Activated CD4-positive, alpha-beta T cell treated with anti-CD3 and anti-CD28 coated beads, Interleukin-2, Interleukin-6, amounts not matched to agents 100 ng/mL and 50 ng/mL, durations not matched to agents 16 hours and 8 hours (primary cell): Measurements from ENCODE around the gene PELI2.

Experiments used
- DNase-seq: peaks from one replicate; pipeline ENCODE4 v3.0.0-alpha.2; 2020

The PELI2 gene

DNA sequence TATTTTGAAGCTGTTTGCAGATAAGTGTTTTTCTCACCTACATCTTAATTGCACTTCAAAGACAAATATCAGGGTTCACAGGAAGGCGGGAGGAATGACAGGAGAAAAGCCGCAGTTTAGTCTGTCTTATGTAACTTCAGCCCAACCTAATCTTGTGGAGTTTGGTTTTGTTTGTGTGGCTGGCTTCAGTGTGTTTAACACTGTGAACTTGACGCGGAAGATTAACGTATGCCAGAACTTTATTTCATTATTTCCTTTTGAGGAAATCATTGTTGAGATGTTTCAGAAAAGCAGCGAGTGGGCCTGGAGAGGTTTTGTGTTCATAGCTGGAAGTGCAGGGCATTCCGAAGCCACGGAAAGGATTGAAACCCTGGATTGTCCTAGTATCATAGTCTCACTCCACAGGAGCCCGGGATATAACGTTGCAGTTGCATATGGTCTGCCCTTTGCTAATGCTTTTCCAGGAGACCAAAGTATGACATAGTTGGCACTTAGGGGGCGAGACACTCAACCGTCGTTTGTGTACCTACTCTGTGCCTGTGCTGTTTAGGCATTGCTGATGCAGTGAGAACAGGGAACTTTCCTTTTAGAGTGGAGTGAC is 2.0 kb downstream of the PELI2 start:
- no peak for DNase-seq

DNA sequence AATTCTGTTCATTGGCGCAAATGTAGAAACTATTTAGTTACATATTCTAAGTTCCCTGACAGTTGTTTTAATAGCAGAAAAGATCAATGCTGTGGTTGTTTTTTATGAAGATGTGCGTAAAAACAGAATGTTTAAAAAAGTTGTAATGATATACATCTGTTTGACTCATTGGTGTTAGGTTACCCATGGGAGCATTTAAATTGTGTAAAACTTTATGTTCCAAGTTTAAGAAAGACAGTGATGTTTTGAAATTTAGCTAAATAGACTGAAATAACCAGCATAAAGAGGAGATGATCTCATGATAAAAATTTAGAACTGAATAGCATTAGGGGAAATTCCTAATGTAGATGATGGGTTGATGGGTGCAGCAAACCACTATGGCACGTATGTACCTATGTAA is 3.6 kb downstream of the PELI2 start:
- no peak for DNase-seq

DNA sequence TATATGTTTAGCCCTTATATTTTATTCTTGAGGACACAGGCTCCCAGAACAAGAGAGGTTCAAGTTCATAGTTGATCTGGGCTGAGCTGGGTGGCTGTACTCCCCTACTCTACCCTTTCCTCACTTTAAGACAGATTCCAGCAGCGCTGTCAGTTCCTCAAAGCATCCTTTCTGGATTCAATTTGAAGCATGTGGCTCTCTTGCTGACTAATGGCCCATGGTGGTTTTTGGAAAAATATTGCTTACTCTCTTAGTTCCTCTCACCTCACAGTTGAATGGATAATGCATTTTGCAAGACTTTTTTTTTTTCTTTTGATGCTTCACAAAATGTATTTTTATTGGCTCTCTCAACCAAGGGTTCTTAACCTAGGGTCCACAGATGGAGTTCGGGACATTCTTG is 4.1 kb downstream of the PELI2 start:
- DNase-seq, result no peak

DNA sequence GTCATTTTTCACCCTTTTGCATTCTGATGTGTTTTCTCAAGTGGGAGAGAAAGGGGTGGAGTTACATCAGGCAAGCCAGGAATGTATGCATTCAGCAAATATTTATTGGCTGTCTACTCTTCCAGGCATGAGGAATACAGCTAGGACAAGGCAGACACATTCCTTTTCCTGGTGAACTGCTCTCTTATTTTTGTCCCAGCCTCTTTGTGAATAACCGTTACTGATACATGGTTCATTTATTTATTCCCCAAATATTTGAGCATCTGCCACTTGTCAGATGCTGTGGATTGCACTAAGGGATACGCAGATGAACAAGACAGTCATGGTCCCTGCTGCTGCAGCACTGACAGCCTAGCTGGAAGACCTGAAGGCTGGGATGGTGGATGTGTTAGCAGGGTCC is 6.1 kb downstream of the PELI2 start:
- DNase-seq, result no peak

DNA sequence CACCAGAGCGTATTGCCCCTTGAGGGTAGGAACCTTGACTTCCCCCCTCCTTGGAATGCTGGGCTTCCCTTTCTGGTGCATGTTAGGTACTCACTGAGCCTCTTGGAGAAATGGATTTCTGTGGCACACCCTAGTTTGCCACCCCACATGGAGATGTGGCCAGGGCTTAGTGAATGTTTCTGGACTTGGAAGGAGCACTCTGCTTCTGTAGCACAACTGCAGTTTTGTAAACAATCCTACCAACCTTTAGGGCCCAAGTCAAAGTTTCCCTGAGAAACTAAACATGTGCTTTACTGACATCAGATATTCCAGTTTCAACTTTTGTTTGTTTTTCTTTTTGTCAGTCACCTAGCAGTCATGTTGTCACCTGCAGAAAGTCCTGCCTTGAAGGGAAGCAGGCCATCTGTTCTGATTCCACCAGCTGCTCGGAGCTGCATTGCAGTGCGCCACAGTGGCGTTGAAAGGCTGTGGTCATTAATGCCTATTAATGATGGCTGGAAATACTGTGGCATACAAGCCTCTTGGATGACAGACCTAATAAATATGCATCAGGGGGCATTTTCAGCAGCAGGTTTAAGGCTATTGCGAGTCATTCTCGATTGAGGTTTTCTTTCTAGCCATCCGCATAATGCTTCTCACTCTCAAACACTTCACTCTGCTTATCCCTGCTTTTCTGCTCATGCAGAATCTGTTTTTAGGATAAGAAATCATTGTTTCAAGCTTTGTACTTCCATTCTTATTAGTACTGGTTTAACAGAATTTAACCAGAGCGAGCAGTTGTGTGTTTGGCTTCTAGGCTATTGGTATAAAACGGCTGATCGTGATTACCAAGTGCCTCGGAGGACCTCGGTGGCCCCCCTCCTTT is 7.8 kb downstream of the PELI2 start:
- no peak for DNase-seq

DNA sequence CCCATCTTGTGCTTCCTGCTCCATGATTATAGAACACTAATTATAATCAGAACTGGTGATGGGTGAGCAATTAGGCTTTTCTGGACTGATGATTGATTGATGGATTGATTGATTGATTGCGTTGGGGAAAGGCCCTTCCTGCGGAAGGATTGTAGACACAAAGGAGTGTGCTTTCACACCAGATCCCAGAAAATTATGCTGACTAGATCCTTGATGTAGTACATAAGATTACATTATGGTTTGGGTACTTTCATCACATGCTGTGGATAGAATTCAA is 8.4 kb downstream of the PELI2 start:
- no peak for DNase-seq

DNA sequence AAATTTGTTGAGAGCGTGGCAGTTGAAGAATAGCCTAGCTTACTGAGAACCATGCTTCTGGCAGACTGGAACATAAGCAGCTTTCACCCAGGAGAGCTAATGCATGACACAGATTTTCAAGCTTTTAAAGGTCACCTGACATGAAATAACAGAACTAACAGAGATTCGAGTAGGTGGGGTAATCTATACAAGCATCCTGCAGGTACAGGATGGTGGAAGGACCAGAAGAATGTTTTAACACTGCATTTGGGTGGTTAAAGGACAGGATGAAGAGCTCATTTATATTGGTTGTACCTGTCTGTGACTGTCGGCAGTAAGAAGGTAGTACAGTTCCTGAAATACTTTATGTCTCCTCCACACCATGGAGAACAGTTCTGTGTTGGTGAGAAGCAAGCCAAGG is 8.9 kb downstream of the PELI2 start:
- DNase-seq, result no peak

DNA sequence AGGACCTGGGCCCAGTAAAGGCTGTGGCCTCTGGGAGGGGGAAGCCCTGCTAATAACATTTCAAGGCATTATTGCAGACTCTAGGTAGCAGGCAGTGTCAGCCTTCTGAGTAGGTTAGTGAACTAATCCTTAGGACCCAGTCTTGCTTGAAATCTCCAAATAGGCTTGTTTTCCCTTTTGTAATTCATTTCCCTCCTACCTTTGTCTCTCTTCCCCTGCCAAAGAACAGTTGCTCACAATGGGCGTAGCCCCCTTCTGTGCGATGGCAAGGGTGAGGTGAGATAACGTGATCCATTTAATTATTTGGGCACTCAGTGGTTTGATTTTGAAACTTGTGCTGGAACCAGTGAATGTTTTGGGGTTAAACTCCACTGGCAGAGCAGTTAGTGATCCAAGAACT is 10.9 kb downstream of the PELI2 start:
- DNase-seq, result no peak

DNA sequence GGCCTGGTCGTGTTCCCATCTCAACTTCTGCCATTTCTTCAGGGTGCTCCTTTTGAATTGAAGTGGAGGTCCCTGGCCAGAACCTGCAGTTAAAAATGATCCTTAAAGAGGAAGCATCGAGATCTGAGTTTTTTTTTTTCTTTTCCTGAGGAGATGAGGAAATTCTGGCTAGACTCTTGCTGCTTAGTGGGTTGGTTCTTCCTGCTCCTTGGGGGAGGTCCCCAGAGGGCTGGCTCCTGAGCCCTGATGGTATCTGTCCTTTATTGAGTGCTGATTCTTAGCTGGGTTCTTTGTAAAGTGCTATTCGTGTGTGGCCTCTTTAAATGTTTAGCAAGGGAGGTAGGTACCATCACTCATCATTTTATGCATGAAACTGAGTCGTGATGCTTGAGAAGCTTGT is 11.7 kb downstream of the PELI2 start:
- no peak for DNase-seq

DNA sequence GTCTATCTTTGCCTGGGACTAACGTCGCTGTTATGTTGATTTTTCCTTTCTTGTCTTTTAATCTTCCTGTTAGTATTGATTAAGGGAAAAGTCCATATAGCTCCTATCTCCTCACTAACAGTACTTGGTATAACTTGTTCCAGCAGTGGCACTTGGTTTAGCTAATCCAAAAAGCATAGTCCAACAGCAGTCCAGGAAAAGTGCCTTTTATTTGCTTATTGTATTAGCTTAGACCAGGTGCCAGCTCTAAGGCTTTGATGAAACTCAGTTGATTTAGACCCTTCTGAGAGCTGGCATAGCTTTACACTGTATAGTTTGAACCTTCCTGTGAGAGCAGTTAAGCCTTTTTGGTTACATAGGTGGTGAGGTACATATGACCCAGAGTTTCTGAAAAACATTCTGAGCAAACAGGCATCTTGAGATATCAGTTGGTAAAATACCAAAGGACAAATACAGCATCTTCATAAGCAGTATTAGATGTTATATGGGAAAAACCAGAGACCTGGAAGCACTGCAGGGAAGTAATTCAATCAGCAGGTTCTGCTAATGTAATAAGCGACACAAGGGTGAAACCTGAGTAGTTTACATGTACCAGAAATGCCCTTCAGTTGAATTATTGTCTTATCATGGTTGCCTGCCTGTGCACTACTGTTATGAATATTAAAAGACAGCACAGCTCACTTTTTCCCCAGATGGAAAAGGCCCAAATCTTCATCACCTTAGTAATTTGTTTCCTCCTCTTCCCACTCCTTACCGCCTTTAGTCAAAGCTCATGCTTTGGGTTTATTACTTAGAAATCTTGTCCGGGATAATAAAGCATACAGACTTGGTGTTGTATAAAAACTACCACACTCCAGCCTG is 13.0 kb downstream of the PELI2 start:
- DNase-seq, result no peak

DNA sequence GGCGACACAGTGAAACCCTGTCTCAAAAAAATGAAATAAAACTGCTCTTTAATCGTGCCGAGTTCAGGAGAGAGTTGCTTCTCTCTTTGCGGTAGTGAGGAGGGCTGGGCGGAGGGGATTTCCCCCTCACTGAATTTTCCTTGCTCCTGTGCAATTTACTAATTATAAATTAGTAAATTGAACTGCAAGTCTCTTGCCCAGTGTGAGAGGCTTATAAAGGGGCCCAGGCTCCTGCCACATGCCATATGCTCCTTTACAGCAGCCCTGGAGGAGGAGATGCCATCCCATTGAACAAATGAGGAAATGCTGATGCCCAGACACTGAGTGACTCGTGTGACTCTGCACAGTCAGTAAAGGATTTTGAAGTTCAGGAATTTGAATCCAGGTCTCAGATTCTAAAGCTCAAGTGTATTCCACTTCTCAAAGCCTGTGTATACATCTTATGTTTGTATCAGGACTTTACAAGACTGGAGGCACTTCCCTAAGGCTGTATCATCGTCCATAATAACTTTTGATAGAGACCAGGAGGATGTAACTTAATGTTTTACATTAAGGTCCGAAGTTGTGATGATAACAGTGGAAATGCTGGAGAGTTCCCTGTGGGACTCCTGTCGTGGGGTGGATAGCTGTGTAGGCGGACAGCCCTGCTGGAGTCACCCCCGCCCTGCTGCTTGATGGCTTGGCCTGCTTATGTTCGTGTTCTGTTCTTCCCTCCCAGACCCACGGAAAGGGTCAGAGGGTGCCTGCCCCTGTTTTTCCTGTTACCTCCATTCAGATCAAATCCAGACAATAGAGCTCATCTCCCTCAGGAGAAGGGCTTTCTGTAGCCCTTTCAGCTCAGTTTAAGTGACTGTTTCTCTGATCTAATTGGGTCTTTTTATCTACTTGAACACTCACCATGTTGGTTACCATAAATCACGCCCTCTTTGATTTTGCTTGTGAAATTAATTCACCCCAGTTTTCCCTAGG is 13.9 kb downstream of the PELI2 start:
- DNase-seq, result no peak

DNA sequence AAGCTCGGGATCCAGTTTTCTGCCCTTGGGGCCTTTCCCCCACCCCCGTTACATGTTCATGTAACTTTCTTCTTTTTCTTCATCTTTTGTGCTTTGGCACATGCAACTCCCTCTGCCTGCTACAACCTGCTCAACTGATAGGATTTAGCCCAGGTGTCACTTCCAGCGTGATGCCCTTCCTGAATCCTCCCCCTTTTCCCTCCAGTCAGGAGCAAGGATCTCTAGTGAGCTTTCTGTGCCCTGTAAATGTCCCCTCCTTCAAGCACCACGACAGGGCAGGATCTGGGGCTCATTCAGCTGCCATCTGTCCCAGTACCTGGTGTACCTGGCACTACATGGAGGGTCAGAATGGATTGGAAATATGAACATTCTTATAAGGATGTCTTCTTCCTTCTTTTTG is 15.3 kb downstream of the PELI2 start:
- no peak for DNase-seq

DNA sequence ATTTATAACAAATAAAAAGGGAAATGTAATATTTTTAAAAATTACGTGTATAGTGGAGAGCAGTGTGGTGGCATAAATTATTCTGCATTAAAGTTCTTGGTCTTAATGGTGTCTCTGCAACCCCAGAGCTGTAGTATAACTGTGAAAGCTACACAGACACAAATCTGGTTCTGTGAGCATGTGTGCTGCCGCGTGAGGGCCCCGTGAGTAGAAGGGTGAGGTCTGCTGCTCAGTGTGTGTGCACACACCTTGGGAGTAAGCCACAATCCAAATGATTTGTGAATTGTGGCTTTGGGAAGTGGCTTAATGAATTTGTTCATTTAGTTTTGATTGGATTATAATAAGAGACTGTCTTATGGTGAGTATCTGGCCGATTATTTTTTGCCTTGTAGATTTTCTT is 16.8 kb downstream of the PELI2 start:
- DNase-seq, result no peak

DNA sequence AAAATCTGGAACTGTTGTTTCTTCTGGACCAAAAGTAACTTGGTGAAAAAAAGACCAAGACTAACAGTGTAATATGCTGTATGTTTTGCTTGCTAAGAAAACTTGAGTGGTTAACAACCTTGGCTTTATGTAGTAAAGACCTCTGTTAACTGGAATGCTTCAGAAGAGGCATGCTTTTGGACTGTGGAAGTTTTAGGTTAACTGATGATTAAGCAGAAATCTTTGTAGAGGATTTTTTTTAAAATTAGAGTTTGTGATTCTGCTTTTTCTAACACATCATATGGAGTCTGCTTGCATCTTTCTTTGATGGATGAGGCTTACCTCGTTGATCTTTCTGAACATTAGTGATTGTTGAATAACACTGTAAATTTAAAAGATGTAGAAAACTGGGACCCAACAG is 17.5 kb downstream of the PELI2 start:
- no peak for DNase-seq

DNA sequence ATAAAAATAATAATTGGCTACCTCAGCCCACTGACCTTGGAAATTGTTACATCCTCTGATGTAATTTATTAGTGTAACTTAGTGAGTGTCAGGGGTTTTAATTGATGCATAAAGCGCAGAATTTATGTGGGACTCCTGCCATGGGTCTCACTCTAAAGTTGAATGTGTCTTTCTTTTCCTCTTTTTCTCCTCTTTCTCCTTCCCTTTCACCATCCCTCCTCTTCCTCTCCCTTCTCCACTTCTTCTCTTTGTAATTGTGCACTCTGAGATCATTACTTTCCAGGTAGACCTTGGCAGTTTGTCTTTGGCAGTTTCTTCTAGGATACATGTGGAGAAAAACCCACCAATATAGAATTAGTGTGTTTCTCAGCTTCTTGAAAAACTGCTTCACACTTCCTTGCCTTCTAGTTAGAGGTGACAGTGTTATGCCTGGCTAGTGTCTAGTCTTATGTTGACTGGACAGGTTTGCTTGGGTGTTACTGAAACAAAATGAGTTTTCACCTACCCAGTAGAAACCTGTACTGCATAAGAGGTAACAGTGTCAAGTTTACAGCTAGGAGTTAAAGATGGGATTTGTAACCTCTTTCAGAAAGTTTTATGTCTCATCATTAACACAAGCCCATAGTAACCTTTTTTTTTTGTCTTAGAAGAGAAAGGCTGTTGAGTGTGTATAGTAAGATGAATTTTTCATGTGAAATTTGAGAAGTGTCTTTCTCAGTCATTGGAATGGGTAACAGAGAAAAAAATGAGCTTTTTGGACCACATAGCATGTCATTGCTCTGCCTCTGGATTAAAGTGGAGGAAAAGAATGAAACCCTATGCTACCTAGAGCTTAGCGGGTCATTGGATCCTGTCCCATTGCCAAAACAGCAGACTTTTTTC is 18.6 kb downstream of the PELI2 start:
- no peak for DNase-seq

DNA sequence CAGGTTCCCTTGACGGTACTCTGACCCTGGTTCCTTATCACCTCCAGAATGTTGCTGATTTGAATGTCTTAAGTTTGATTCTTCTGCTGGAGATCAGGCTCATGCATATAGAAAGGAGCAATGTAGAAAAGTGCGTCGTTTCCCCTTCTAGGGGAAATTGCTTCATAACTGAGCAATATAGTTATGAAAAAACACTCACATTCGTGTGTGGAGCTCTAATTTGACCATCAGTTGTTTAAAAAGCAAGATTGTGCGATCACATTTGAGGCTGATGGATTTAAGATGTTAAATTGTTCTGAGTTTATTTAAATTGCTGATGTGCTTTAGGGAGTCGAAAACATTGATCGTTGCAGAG is 19.2 kb downstream of the PELI2 start:
- no peak for DNase-seq

DNA sequence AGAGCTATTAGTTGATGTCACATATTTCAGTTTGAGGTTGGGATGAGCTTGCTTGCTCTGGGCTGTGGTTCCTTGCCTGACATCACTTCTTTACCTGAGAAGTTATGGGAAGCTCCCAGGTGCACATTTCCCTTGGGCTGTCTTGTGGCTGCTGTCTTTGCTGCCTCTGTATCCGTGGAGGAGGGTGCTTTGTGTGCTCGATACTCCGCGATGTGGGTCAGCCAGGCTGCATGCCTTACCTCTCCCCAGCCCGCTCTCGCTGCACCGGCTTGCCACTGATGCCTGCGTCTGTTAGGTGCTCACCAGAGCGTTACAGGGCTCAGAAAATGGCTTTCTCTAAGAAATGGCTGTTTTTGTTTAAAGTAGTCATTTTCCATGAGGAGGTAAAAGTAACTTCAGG is 19.6 kb downstream of the PELI2 start:
- no peak for DNase-seq

DNA sequence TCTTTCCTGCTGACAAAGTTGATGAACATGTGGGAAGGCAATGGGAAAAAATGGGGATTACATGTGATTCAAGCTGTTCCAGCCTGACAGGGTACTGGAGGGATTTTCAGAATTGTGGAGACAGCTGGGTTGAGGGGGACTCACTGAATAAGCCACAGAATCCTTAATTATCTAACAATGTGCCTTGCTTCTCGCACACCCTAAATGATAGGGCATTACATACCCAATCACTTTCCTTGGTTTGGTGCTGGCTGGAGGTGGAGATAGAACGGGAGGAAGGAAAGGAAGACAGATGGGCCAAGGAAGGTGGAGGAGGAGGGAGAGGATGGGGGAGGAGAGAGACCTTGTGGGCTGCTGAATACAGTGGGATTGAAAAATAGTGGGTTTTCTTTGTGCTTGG is 20.7 kb downstream of the PELI2 start:
- DNase-seq, result no peak

DNA sequence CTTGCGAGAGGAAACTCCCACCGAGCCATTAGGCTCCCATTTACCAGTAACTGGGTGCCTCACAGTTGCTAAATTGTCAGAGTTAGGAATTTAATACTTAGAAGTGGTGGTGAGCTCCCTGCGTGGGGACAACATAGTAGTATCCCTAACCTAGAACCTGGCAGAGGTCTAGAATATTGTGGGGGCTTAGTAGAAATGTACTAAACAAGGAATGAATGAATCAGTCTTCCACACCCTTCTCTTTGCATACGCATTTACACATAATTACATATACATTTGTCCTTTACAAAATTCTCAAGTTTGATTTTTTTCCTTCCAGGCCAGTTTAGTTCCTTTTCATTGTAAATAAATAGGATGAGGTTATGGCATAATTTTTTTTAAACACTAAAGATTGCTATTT is 24.1 kb downstream of the PELI2 start:
- no peak for DNase-seq

DNA sequence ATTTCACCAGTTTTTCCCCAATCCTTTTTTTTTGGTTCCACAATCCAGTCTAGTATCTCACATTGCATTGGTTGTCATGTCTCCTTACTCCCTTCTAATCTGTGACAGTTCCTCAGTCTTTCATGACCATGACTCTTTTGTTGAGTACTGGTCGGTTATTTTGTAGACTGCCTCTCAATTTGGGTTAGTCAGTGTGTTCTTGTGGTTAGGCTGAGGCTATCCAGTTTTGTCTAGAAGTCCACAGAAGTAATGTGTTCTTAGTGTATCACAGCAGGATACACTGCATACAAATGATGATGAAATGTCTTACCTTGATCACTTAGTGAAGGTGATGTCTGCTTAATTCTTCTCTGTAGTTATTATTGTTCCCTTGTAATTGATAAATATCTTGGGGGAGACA is 24.8 kb downstream of the PELI2 start:
- no peak for DNase-seq

DNA sequence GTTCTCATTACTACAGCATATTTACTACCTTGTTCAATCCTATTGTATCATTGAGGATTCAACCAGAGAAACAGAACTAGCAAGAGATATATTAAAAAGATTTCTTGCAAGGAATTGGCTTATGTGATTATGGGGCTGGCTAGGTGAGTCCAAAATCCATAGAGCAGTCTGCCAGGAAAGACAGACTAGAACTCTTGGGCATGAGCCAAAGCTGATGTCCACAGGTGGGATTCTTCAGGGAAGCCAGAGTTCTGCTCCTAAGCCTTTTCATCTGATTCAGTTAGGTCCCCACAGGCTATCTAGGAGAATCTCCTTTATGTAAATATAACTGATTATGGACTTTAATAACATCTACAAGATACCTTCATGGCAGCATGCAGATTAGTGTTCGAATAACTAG is 26.0 kb downstream of the PELI2 start:
- no peak for DNase-seq

DNA sequence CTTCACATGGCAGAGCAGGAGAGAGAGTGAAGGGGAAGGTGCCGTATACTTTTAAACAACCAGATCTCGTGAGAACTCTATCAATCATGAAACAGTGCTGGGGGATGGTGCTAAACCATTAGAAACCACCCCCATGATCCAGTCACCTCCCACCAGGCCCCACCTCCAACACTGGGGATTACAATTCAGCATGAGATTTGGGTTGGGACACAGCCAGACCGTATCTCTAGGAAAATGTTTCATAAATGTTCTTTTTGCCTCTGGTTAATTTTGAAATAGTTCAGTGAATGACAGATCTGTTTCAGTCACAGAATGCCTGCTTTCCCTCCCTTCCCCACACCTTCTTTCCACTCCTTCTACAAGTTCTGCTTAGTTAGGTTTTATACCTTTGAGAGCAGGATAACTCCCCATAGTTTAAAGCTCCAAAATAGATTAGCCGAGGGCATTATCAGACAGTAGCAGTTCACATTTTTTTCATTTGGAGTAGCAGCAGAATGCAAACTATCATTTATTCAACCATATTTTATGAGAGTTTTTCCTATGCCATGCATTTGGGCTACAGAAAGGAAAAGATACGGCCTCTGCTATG is 27.1 kb downstream of the PELI2 start:
- DNase-seq, result no peak
